ENCODE measurements around the gene AKT1. TPM values are rescaled to one million over a fixed set of nuclear protein-coding genes. Genes with fewer than 3 reads are reported as not detected.

AKT1 gene
- total and polyA plus RNA-seq, 7 donors = 86.2 to 180 (median 116) TPM

GRCh38 chr14:104766256-104766862 is 29.2 kb downstream of the AKT1 start:
- H3K4me3 ChIP-seq = no peak overlapping the region
- 95% methylated on average over 4 of the region's 4 CpGs for WGBS, 2 donors
- no peak overlapping the region for H3K27ac ChIP-seq
- no peaks in the 10 kb centered on the region for H3K9me3 ChIP-seq
- H3K27me3 ChIP-seq = no peaks in the 10 kb centered on the region
- DNase-seq = no peak
- H3K36me3 ChIP-seq = peaks cover 0 to 25% (median 10%) of the 10 kb centered on the region in 4 donors
- peaks cover 0 to 10% (median 9%) of the 10 kb centered on the region in 4 donors for H3K4me1 ChIP-seq
- intact Hi-C loops (cut with DNase I) = loop anchor here (5.0 to 10.0 kb wide), 2 partner anchors 101 to 278 kb away; partner anchors contain the start of gene CEP170B
- TF ChIP-seq EP300 (IDR thresholded peaks at IDR 0.05) = no peak
- no peak for TF ChIP-seq POLR2AphosphoS5 (IDR thresholded peaks at IDR 0.05)
- no peak for TF ChIP-seq POLR2A (IDR thresholded peaks at IDR 0.05)
- TF ChIP-seq CTCF (IDR thresholded peaks at IDR 0.05) = no peak

- H3K4me1 ChIP-seq = peaks cover 0 to 10% (median 9%) of the 10 kb centered on the region in 4 donors
- no peak overlapping the region for H3K27ac ChIP-seq
- H3K9me3 ChIP-seq = no peaks in the 10 kb centered on the region
- no peak for TF ChIP-seq CTCF (IDR thresholded peaks at IDR 0.05)
- TF ChIP-seq POLR2AphosphoS5 (IDR thresholded peaks at IDR 0.05) = no peak
- no peak overlapping the region for H3K4me3 ChIP-seq
- 93% methylated on average over 3 of the region's 3 CpGs for WGBS, 2 donors
- H3K36me3 ChIP-seq = peaks cover 0 to 23% (median 6%) of the 10 kb centered on the region in 4 donors
- H3K27me3 ChIP-seq = no peaks in the 10 kb centered on the region
- intact Hi-C loops (cut with DNase I) = loop anchor here (5.0 to 10.0 kb wide), 2 partner anchors 102 to 279 kb away; partner anchors contain the start of gene CEP170B
- no peak for DNase-seq
These were observed 30.0 kb downstream of the AKT1 start for GRCh38 chr14:104765517-104765916.

GRCh38 chr14:104758981-104759969 is 36.3 kb downstream of the AKT1 start:
- no peaks in the 10 kb centered on the region for H3K27me3 ChIP-seq
- H3K9me3 ChIP-seq = no peaks in the 10 kb centered on the region
- WGBS, 2 donors = 88 to 90% methylated on average over 30 of the region's 30 CpGs
- no peak overlapping the region for H3K27ac ChIP-seq
- no peak for DNase-seq
- H3K36me3 ChIP-seq = peaks cover 14 to 68% (median 29%) of the 10 kb centered on the region in 4 donors
- H3K4me1 ChIP-seq = peaks cover 1 to 13% (median 12%) of the 10 kb centered on the region in 4 donors
- TF ChIP-seq EP300 (IDR thresholded peaks at IDR 0.05) = no peak
- no peak for TF ChIP-seq CTCF (IDR thresholded peaks at IDR 0.05)
- TF ChIP-seq POLR2AphosphoS5 (IDR thresholded peaks at IDR 0.05) = no peak
- no peak for TF ChIP-seq POLR2A (IDR thresholded peaks at IDR 0.05)
- no peak overlapping the region for H3K4me3 ChIP-seq
- intact Hi-C loops (cut with DNase I) = no loop called here

GRCh38 chr14:104757681-104758392 is 37.7 kb downstream of the AKT1 start:
- DNase-seq = no peak
- Histone ChIP-seq H3K9me3 (no peaks in the 10 kb centered on the region), H3K27ac (no peak overlapping the region), H3K4me1 (peaks cover 2 to 22% (median 19%) of the 10 kb centered on the region in 4 donors), H3K36me3 (peaks cover 14 to 68% (median 29%) of the 10 kb centered on the region in 4 donors), H3K27me3 (no peaks in the 10 kb centered on the region), H3K4me3 (no peak overlapping the region)
- TF ChIP-seq CTCF (IDR thresholded peaks at IDR 0.05) (no peak), POLR2A (IDR thresholded peaks at IDR 0.05) (no peak), POLR2AphosphoS5 (IDR thresholded peaks at IDR 0.05) (no peak), EP300 (IDR thresholded peaks at IDR 0.05) (no peak)
- intact Hi-C loops (cut with DNase I) = no loop called here
- 94 to 95% methylated on average over 19 of the region's 19 CpGs for WGBS, 2 donors
